Erythroblast (primary cell): ENCODE measurements around the gene CPNE5.

Source experiments
- GATA1 ChIP-seq: IDR thresholded peaks from 2 replicates; pipeline ENCODE4 v1.6.1; 2011; ENCODE audit warnings: low read depth, mild to moderate bottlenecking, control low read depth, low read length, moderate library complexity
- POLR2A ChIP-seq: IDR thresholded peaks from 2 replicates; pipeline ENCODE4 v1.6.1; 2011; ENCODE audit warnings: mild to moderate bottlenecking, low read length

DNA sequence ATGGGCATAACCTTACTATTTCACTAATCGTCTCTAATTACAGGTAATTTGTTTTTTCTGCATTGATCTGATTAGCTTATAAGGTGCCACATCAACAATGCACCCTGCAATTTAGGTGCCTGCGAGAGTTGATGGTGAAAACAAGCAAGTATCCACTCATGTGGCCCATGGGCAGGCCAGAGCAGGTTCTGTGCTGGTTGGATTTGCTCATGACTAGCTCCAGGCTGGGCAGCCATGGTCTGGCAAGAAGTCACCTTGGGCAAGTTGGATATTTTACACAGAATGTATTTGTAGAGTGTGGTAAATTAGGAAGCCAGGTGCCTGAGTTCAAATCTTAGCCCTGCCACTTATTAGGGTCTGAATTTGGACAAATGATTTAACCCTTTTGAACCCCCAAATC lies 116.4 kb downstream of the CPNE5 start:
- TF ChIP-seq POLR2A (no peak), GATA1 (no peak)
